GM18951 (cell line): ENCODE results near the gene CISH.

Experiments
- POLR2A ChIP-seq: IDR thresholded peaks from 4 replicates; pipeline ENCODE4 v1.6.1; 2011; ENCODE audit warnings: mild to moderate bottlenecking; ENCODE audit not compliant: insufficient read length, insufficient read depth; ENCODE audit errors: extremely low read depth
- in situ Hi-C: fragments of 300-500 bp; cut with MboI; formaldehyde crosslinking; loops from one replicate; pipeline ENCODE4 v1.12.0; 2022; ENCODE audit warnings: low sequenced_read_pairs, mixed read lengths, inconsistent platforms; ENCODE audit not compliant: unreplicated experiment

Gene CISH

DNA sequence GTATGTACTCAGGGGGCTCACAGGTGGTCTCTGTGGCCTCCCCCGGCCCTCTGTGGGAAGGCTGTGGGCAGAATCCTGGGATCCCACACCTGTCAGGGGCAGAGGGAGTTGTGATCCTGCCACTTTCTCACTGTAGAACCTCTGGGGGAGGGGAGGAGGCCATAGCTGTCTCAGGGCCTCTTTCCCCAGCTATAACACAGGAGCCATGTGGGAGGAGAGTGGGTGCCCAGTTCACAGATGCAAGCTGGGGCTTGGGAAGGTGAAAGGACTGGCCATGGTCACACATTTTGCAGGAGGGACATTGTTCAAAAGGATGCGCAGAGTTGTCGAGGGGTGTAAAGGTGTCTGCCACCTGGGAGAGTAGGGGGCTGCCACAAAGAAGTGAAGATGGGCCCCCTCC lies 17.0 kb upstream of the CISH start:
- no peak for TF ChIP-seq POLR2A
- in situ Hi-C loops = no loop called here

DNA sequence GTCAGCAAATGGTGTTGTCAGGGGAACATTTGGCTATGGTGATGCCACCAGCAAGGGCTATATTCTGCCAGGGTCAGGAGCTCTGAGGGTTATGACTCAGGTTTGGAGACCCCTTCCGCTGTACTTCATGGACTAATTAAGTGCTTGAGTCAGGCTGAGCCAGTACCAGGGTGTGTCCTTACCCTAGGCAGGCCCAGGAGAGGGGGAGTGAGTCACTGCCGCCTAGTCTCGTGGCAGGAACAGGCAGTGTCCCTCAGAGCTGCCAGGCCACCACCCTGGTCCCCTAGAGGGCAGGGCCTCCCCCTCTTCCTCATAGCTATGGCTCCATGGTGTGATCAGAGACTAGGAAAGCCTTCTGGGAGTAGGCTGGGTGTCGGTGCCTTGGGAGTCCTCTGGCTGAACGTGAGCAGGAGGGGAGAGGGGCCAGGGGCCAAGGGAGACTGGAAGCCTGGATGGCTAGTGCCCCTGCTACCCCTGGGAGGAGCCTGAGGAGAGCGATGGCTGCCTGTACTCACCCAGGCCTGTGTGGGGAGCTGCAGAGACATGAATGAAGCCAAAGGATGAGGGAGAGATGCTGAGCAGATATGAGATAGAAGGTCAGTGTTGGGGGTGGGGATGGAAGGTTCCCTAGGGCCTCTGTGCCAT lies 16.0 kb upstream of the CISH start:
- in situ Hi-C loops = no loop called here
- TF ChIP-seq POLR2A = no peak

DNA sequence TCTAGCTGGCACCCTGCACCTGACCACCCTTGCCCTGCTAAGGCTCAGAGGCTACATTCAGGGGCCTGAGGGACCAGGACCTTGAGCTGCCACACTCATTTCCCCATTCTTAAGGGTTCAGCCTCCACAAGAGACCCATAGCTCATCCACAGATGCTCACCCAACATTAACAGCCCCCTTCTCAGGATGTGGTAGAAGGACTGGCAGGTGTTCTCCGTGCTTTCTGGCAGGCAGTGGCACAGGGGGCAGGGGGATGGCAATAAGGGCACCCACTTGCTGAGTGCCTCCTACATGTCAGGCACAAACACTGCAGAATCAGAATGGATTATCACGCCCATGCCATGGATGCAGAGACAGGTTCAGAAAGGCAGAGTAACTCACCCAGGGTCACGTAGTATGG lies 14.8 kb upstream of the CISH start:
- no peak for TF ChIP-seq POLR2A
- in situ Hi-C loops = no loop called here

DNA sequence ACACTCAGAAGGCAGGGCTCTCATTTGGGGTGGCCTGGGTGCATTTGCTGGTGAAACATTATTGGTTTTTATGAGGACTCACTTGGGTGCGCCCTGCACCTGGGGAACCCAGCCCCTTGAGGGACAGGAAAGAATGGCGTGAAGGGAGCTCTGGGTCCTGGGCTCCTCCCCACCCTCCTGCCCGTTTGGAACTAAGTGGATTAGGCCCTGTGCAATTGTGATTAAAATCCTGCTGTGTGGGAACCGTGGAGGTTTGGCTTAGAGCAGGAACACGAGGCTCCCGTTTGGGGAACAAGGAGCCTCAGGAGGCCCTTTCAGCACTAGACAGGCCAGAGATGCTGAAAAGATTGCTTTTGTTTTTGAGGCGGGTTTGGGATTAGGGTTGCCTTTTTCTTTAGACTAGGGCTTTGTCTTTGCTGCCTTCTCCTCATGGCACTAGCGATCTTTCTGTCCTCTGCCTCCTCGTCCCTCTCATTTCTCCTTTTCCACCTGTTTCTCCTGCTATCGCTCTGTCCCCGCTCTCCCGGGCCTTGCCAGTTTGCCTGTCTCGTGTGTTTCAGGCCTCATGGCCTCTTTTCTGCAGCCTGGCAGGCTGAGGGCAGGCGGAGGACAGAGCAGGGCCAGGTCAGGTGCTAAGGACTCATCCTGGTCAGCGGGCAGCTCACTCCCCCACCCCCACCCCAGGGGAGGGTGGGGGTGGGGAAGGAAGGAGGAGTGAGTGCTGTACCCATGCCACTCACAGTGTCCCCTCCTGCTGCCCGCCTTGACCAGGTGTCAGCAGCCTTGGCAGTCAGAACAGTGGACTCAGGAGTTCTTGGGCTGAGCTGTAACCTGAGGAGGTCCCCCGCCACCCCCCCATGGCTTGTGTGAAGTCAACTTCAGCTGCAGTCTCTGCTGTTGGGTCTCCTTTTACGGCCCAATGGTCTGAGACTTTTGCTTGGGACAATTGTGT lies 13.9 kb upstream of the CISH start:
- TF ChIP-seq POLR2A = no peak
- in situ Hi-C loops = no loop called here

DNA sequence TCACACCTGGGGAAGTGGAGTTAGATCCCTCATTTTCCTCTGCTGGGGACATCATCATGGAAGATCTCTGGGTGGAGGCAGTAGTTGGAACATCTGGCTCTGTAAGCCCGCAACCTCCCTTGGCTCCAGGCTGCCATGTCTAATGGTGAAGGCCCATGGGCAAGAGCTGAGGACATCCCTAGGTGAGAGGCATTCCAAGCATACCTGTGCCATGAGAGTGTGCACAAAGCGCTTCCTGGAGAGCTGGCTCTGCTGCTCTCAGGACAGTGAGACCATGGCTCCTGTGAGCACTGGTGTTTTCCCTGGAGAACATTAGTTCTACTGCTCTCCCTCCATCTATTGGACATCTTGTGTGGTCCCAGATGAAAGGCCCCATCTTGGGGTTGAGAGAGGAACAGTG lies 13.1 kb upstream of the CISH start:
- in situ Hi-C loops = loop anchor here (25.0 kb wide), 1 partner anchor 763 kb away; the partner anchor contains the start of genes MANF and RBM15B
- no peak for TF ChIP-seq POLR2A

DNA sequence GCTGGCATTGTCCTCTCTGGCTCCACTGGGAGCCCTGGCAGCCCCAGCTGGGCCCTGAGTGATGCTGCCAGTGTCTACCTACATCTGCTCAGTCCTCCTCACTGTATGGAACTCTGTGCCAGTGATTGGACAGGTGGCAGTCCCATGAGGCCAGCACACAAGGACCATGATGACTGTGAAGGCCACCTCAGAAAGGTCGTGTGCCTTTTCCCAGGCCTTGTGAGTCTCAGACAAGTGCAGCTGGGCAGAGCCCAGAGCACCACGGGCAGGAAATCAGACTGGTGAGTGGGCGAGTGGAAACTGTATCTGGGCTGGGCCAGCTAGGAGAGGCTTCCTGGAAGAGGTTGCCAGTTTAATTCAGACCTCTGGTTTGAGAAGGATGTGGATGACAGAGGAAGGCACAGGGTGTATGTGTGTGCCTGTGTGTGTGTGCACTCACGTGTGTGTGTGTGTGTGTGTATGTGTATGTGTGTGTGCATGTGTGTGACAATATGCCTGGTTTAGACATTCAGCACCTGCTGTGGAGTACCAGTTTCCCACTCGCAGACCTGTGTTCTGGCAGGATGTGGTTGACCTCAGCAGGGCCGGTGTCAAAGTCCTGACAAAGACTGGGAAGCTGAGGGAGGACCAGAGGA lies 12.4 kb upstream of the CISH start:
- no peak for TF ChIP-seq POLR2A
- in situ Hi-C loops = loop anchor here (25.0 kb wide), 1 partner anchor 763 kb away; the partner anchor contains the start of genes MANF and RBM15B

DNA sequence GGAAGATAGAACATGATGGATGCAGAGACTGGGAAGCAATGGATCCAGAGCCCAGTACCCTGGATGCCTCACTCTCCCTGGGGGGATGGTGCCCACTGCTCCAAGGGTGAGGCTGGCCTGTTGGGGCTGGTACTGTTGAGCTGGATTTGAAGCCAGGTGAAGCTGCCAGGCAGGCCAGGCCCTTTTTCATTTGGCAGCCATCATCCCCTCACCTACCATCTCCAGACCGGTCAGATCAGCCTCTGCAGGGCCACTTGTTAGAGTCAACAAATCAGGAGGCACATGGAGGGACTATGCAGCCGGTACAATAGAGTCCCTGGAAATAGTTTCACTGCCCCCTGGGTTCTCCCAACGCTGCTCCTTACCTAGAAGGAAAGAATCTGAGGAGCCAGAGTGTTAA lies 11.3 kb upstream of the CISH start:
- no peak for TF ChIP-seq POLR2A
- in situ Hi-C loops = loop anchor here (25.0 kb wide), 1 partner anchor 764 kb away; the partner anchor contains the start of genes MANF and RBM15B

DNA sequence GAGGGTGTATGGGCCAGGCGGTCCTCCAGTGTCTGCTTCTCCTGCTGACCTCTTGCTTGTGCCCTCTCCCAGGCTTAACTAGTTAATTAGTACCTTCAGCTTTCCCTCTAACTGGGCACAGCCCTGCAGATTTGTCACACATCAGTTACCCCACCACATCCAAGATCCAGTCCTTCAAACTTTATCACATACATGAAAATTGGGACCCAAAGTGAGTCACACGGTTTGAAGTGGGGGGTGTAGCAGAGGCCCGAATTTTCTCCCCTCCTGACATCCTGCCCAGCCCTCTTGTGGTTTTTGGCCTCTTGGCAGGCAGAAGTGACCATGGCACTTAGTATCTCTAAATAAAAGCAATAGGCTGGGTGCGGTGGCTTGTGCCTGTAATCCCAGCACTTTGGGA lies 9.2 kb upstream of the CISH start:
- in situ Hi-C loops = loop anchor here (25.0 kb wide), 1 partner anchor 766 kb away; the partner anchor contains the start of genes MANF and RBM15B
- TF ChIP-seq POLR2A = no peak

DNA sequence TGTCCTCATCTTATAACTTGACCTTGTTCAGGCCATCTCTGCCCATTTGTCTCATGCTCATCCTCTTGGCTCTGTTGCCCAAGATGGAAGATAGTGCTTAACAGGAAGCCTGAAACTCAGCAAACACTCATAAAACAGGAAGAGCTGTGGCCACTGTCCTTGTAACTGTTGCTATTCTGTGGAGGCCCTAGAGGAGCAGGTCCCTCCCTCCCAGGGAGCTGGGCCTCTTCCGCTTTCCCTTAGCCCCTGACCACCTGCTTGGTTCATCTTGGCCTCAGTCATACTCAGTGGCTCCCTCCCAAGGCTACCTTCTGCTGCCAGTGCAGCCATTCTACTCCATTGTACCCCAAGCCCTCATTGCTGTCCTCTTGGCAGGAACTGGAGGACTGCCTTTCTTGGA lies 8.8 kb upstream of the CISH start:
- no peak for TF ChIP-seq POLR2A
- in situ Hi-C loops = loop anchor here (25.0 kb wide), 1 partner anchor 767 kb away; the partner anchor contains the start of genes MANF and RBM15B

DNA sequence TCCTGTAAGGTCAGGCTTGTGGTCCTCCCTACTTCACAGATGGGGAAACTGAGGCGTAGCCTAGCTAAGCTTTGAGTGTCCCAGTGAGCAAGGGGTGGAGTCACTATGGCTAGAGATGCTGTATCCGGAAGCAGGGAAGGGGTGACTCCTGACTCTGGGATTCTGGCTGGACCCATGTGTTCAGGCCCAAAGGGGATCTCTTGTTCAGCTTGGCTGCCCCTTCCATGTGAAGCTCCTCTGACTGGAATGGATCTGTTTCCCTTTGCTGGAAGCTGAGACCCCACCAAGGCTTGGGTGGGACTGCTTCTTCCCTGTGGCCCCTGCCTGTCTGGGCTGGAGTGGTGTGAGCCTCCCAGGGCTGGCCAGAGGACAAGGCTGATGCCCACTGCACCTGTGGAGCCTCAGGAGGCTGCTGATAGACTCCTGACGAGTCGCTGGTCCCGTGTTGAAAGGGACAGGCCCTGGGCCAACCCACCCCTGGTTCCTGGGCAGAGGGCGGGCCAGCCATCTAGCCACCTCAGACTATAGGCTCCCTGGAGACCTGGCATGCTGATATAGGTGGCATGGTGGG lies 6.4 kb upstream of the CISH start:
- in situ Hi-C loops = loop anchor here (25.0 kb wide), 1 partner anchor 769 kb away; the partner anchor contains the start of genes MANF and RBM15B
- TF ChIP-seq POLR2A = no peak

DNA sequence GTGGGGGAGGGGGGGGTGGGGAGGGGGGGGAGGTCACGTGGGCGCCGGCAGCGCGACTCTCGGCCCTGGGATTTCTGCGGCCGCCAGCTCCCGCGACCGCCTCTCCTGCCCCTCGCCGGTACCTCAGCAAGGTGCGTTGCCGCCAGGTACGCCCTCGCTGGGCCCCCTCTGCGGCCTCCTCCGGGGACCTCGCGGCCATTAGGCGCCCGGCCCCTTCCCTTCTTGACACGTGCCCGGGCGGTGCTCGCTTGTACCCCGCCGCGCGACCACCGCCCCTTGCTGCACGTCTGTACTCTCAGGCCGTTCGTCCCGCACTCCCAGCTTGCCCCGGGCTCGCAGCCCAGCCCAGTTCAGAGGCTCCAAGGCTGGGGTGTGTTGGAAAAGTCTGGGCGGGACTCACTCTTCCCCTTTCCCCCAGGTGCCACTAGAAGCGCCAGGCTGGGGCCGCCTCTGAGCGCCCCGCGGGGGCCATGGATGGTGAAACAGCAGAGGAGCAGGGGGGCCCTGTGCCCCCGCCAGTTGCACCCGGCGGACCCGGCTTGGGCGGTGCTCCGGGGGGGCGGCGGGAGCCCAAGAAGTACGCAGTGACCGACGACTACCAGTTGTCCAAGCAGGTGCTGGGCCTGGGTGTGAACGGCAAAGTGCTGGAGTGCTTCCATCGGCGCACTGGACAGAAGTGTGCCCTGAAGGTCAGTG lies 5.7 kb upstream of the CISH start, which contains the start of gene MAPKAPK3:
MAPKAPK3 (plus strand) TSS at position 56 of the 696 bp plus-strand sequence; CDS start at position 471, 415 bp downstream.
- in situ Hi-C loops = loop anchor here (25.0 kb wide), 1 partner anchor 770 kb away; the partner anchor contains the start of genes MANF and RBM15B

DNA sequence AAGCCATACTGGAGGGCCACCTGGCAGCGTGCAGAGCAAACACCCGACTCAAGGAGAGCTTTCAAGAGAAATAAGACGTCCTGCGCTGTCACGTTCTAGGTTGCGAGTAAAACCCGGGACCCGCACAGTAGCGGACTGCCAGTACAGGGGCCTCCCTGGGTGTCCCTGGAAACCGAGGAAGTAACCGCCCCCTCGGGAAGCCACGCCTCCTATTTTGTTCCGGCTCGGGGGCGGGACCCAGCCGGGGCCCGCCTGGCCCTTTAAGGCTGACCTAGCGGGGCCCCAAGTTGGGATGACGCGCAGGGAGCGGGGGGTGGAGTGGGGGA lies 5.2 kb upstream of the CISH start:
- in situ Hi-C loops = loop anchor here (25.0 kb wide), 1 partner anchor 771 kb away; the partner anchor contains the start of genes MANF and RBM15B
- peak; percentile 40 for TF ChIP-seq POLR2A

More for the DNA sequence above, 5.7 kb upstream of the CISH start, which contains the start of gene MAPKAPK3:
- TF ChIP-seq POLR2A = peak; percentile 64
